K562 (cell line): ENCODE results near the gene GREB1. TPM values are rescaled to one million over a fixed set of nuclear protein-coding genes. Genes with fewer than 3 reads are reported as not detected.
A peak's percentile ranks its signal among the peaks of the same experiment; 100 is the strongest.

Source experiments
- ATAC-seq: fragments of 200-7000 bp; cut with Tn5 transposase; 3 replicates; pipeline ENCODE4 v1.9.1; 2020; ENCODE audit warnings: moderate library complexity
- BruUV-seq: library from RNA; stranded (reverse); fragments of 400-500 nt; replicated peaks from 2 replicates; lab custom pipeline; 2021; lab: Mats Ljungman, UMichigan
- CTCF ChIA-PET: fragments of 300-600 bp; formaldehyde crosslinking; extraction: SDS; loops from one replicate; lab custom pipeline; 2021; ENCODE audit warnings: low intra/inter-chr PET ratio; lab: Yijun Ruan, JAX
- POLR2A ChIA-PET: fragments of 300-600, 350-650 bp; sonication (Branson Sonifier 250); formaldehyde crosslinking; extraction: SDS; loops from one replicate; lab custom pipeline; 2021; ENCODE audit warnings: antibody characterized with exemption, inconsistent platforms; lab: Yijun Ruan, JAX
- DNase-seq, 4 experiments: peaks; one replicate each; pipeline versions ENCODE4 v3.0.0 to v3.0.0-alpha.2; 2011 to 2018; ENCODE audit warnings: low spot score in 3 of 4, mixed read lengths in 3 of 4; ENCODE audit errors: extremely low read depth in 1 of 4
- FAIRE-seq: peaks from 2 replicates; lab custom pipeline; 2011; peaks lifted over from hg19 to GRCh38; lab: Jason Lieb, UNC
- H2AFZ ChIP-seq: 2 replicates; pipeline ENCODE4 v1.6.0; 2011; ENCODE audit warnings: low read depth, low read length, control low read depth, inconsistent platforms
- H3K27ac ChIP-seq: fragments of 200-600 bp; 3 replicates; pipeline ENCODE4 v1.8.0; 2011; ENCODE audit warnings: low read depth, mild to moderate bottlenecking, control low read depth, inconsistent platforms, low read length, moderate library complexity, mixed read lengths; ENCODE audit errors: extremely low read depth
- H3K27me3 ChIP-seq, 2 experiments: fragments of 300-600 bp in 1 of 2; 2 replicates in 1 of 2; 3 replicates in 1 of 2; pipeline versions ENCODE4 v1.6.0 to v1.8.0; 2011; ENCODE audit warnings: inconsistent platforms in 2 of 2, low read length in 2 of 2, mild to moderate bottlenecking in 1 of 2, mixed read lengths in 1 of 2, moderate library complexity in 1 of 2; ENCODE audit not compliant: control insufficient read depth in 2 of 2, insufficient read depth in 2 of 2
- H3K36me3 ChIP-seq: fragments of 300-600 bp; 3 replicates; pipeline ENCODE4 v1.8.0; 2011; ENCODE audit warnings: mild to moderate bottlenecking, low read length, inconsistent platforms; ENCODE audit not compliant: control insufficient read depth, insufficient read depth
- H3K4me1 ChIP-seq, 2 experiments: fragments of 200-600 bp in 1 of 2; replicated peaks in 1 of 2; 2 replicates in 1 of 2; 3 replicates in 1 of 2; pipeline versions ENCODE4 v1.5.1 to v1.8.0; 2011; ENCODE audit warnings: inconsistent platforms in 2 of 2, low read length in 2 of 2, mild to moderate bottlenecking in 1 of 2, mixed read lengths in 1 of 2, moderate library complexity in 1 of 2; ENCODE audit not compliant: control insufficient read depth in 2 of 2, insufficient read depth in 2 of 2
- H3K4me2 ChIP-seq: 2 replicates; pipeline ENCODE4 v1.6.1; 2011; ENCODE audit warnings: low read length, control low read depth, inconsistent platforms, mixed read lengths; ENCODE audit not compliant: insufficient read depth
- H3K4me3 ChIP-seq: fragments of 200-600 bp; sonication (generic), shearing (Covaris generic); 2 replicates; pipeline ENCODE4 v1.5.1; 2016; ENCODE audit warnings: control low read depth, inconsistent platforms
- H3K79me2 ChIP-seq: fragments of 200-600 bp; 3 replicates; pipeline ENCODE4 v1.8.0; 2011; ENCODE audit warnings: low read length, inconsistent platforms; ENCODE audit not compliant: control insufficient read depth, insufficient read depth
- H3K9ac ChIP-seq, 2 experiments: 2 replicates each; pipeline versions ENCODE4 v1.6.0 to v1.6.1; 2011; ENCODE audit warnings: low read depth in 2 of 2, low read length in 2 of 2, control low read depth in 1 of 2, inconsistent platforms in 1 of 2, mild to moderate bottlenecking in 1 of 2, mixed read lengths in 1 of 2; ENCODE audit not compliant: insufficient read depth in 1 of 2
- H3K9me1 ChIP-seq: one replicate; pipeline ENCODE4 v1.6.0; 2011; ENCODE audit warnings: inconsistent platforms, mild to moderate bottlenecking, low read length, moderate library complexity; ENCODE audit not compliant: control insufficient read depth, insufficient read depth
- H3K9me3 ChIP-seq: replicated peaks from 2 replicates; pipeline ENCODE4 v1.5.1; 2011; ENCODE audit warnings: low read depth, low read length, inconsistent platforms; ENCODE audit not compliant: control insufficient read depth, insufficient read depth
- H4K20me1 ChIP-seq: replicated peaks from 2 replicates; pipeline ENCODE4 v1.6.1; 2011; ENCODE audit warnings: low read length, inconsistent platforms, mixed read lengths; ENCODE audit not compliant: control insufficient read depth, insufficient read depth
- ZNF121 ChIP-seq: sonication (generic); formaldehyde crosslinking; conservative IDR thresholded peaks from 2 replicates; pipeline ENCODE4 v1.8.0; 2022; ENCODE audit warnings: missing genetic modification reagents
- WGBS: fragments of 100-300 bp; shearing (Covaris generic); methylation state at CpG from one replicate; pipeline ENCODE4 v1.1.6; 2016; ENCODE audit warnings: low coverage, mixed read lengths; ENCODE audit not compliant: insufficient coverage; ENCODE audit errors: missing lambda C conversion rate; 5-methylcytosine and 5-hydroxymethylcytosine counted together
- in situ Hi-C: fragments of 300-500 bp; cut with MboI; formaldehyde crosslinking; loops from 4 replicates; pipeline ENCODE4 v1.15.0; 2018; ENCODE audit warnings: inconsistent platforms, mixed read lengths
- intact Hi-C: fragments of 100-400 bp; cut with micrococcal nuclease; formaldehyde crosslinking; loops from 2 replicates; pipeline ENCODE4 v1.14.2; 2022
- polyA plus RNA-seq, 8 experiments: library from polyadenylated mRNA; depleted of rRNA in 4 of 8; stranded (reverse) in 5 of 8; unstranded in 3 of 8; fragments of >200 nt; fragmentation: Nextera tagmentation in 2 of 8; fragmentation: Illumina TruSeq in 1 of 8; extraction: Ambion mirVana in 2 of 8; extraction: Trizol in 1 of 8; gene quantifications; 2 replicates each; pipeline versions ENCODE4 v1.2.1 to v1.2.3, GENCODE V29; 2011 to 2014; ENCODE audit warnings: inconsistent platforms in 1 of 8, missing spikeins in 1 of 8
- total RNA-seq, 7 experiments: library from RNA; depleted of rRNA in 6 of 7; stranded (reverse); fragments of >200 nt in 6 of 7; fragmentation: Illumina TruSeq in 2 of 7; extraction: Trizol in 2 of 7; gene quantifications; 2 replicates each; pipeline versions ENCODE4 v1.2.1 to v1.2.3, GENCODE V29; 2011 to 2021; ENCODE audit warnings: low replicate concordance in 1 of 7
- TF ChIP-seq, protein P1 (sequence below), 2 experiments: fragments of 450-650 bp; formaldehyde crosslinking in 1 of 2; IDR thresholded peaks; 2 replicates each; pipeline versions ENCODE4 v1.4.0 to v1.6.1; 2014 to 2020; ENCODE audit warnings: mild to moderate bottlenecking in 2 of 2, borderline replicate concordance in 1 of 2, low read depth in 1 of 2

Gene GREB1
- total and polyA plus RNA-seq, 9 of the 15 experiments (the other 6 are each of a cell fraction or from before 2014, with no cell fraction given), result 0.04 to 0.86 (median 0.10) TPM; not detected in 1

DNA sequence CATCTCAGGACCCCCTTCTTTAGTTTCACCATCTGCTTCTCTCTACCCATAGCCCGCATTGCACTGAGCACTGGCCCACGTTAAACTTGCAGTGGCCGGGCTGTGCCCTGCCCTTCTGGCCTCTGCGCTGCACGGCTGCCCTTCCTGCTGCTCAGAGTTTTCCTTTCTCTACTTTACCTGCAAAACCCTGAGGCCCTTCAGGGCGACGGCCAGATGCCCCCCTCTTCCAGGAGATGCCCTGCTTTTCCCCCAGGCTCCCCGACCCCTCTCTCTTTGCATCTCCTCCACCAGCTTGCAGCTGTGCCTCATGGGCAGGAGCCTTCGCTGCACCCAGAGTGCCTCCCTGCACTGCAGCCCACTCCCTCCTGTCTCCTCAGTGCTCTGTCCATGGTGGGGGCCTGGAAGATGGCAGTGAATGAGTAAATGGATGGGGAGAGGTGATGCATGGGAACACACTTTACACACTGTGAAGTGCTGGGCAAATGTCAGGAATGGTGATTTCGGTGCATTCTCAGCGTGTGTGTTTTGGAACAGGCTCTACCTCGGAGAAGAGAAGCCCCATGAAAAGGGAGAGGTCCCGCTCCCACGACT, 82.3 kb downstream of the GREB1 start:
- Histone ChIP-seq H3K27me3 (peaks cover 62 to 90% of the 10 kb centered on the region in 2 experiments), H3K9ac (no peak overlapping the region)
- CTCF ChIA-PET, result no interaction called here
- TF ChIP-seq, protein P1, sequence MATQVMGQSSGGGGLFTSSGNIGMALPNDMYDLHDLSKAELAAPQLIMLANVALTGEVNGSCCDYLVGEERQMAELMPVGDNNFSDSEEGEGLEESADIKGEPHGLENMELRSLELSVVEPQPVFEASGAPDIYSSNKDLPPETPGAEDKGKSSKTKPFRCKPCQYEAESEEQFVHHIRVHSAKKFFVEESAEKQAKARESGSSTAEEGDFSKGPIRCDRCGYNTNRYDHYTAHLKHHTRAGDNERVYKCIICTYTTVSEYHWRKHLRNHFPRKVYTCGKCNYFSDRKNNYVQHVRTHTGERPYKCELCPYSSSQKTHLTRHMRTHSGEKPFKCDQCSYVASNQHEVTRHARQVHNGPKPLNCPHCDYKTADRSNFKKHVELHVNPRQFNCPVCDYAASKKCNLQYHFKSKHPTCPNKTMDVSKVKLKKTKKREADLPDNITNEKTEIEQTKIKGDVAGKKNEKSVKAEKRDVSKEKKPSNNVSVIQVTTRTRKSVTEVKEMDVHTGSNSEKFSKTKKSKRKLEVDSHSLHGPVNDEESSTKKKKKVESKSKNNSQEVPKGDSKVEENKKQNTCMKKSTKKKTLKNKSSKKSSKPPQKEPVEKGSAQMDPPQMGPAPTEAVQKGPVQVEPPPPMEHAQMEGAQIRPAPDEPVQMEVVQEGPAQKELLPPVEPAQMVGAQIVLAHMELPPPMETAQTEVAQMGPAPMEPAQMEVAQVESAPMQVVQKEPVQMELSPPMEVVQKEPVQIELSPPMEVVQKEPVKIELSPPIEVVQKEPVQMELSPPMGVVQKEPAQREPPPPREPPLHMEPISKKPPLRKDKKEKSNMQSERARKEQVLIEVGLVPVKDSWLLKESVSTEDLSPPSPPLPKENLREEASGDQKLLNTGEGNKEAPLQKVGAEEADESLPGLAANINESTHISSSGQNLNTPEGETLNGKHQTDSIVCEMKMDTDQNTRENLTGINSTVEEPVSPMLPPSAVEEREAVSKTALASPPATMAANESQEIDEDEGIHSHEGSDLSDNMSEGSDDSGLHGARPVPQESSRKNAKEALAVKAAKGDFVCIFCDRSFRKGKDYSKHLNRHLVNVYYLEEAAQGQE (IDR thresholded peaks at IDR 0.05; ENCODE audit: borderline replicate concordance), result peak; percentile 49
- TF ChIP-seq, protein P1 (CRISPR knock-in tag; IDR thresholded peaks at IDR 0.05; ENCODE audit: low read depth), result no peak
- no peak for TF ChIP-seq ZNF121 (CRISPR knock-in tag)
- TF ChIP-seq, all 486 proteins: peak for 1
- 1% methylated on average over 12 of the region's 14 CpGs for WGBS
- H3K4me3 ChIP-seq, result no peak overlapping the region
- ATAC-seq (no peak), FAIRE-seq (no peak), DNase-seq (no peak)
- H3K79me2 ChIP-seq, result no peaks in the 10 kb centered on the region
- peaks cover 0 to 11% of the 10 kb centered on the region in 2 experiments; a peak in 2 of 5 replicates for H3K4me1 ChIP-seq
- intact Hi-C loops (no loop called here), in situ Hi-C loops (no loop called here)
- no peaks in the 10 kb centered on the region for H3K36me3 ChIP-seq
- no peaks in the 10 kb centered on the region for H3K9me3 ChIP-seq
- no peak overlapping the region for H3K4me2 ChIP-seq
- H4K20me1 ChIP-seq, result peaks cover 14% of the 10 kb centered on the region; the same call in 1 of the 2 replicates
- POLR2A ChIA-PET, result no interaction called here
- no TSS peak for BruUV-seq
- H2AFZ ChIP-seq, result no peak overlapping the region
- H3K9me1 ChIP-seq, result no peaks in the 10 kb centered on the region
- H3K27ac ChIP-seq, result no peak overlapping the region
